ENCODE data around the gene CACNB4. TPM values are rescaled to one million over a fixed set of nuclear protein-coding genes. Genes with fewer than 3 reads are reported as not detected.

Gene CACNB4
- total and polyA plus RNA-seq, 10 of the 15 experiments (the other 5 are each of a cell fraction or from before 2014, with no cell fraction given): 2.0 to 21.6 (median 9.3) TPM

DNA sequence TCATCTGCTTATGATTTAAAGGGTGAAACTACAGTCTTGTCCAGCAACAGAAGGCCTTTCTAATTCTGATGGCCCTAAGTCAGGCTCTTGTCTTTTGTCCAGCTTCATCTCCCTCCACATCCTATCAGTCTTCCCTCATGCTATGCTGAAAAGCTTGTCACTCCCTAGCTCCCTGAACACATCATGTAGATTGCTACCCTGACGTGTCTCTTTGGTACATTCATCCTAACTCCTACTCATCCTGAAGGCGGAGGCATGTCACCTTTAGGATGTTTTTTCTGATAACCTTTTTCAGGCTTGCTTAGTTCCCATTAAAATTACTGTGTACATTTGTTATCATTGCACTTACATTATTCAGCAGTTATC lies 192.2 kb downstream of the CACNB4 start:
- Histone ChIP-seq H3K9me3 (replicated peaks; ENCODE audit: control insufficient read depth, insufficient read depth, low read length) (no peaks in the 10 kb centered on the region), H3K27me3 (replicated peaks in 1 of 2; ENCODE audit: control insufficient read depth in 2 of 2, insufficient read depth in 2 of 2, low read length in 1 of 2) (no peaks in the 10 kb centered on the region), H3K9ac (ENCODE audit: control insufficient read depth, insufficient read depth, low read length) (no peak overlapping the region), H3K36me3 (ENCODE audit: control insufficient read depth in 2 of 2, insufficient read depth in 2 of 2, low read length in 1 of 2) (no peaks in the 10 kb centered on the region), H3K79me2 (ENCODE audit: control insufficient read depth, insufficient read depth, low read length) (no peaks in the 10 kb centered on the region; the same call in 1 of the 2 replicates), H4K20me1 (ENCODE audit: control insufficient read depth, insufficient read depth) (no peaks in the 10 kb centered on the region), H2AFZ (ENCODE audit: control insufficient read depth, low read depth, low read length) (no peak overlapping the region), H3K4me1 (ENCODE audit: control insufficient read depth, insufficient read depth, low read length) (peaks cover 12% of the 10 kb centered on the region), H3K4me3 (no peak overlapping the region), H3K4me2 (ENCODE audit: control insufficient read depth, insufficient read depth) (peak overlapping the region; percentile 49), H3K27ac (ENCODE audit: control insufficient read depth, insufficient read depth) (no peak overlapping the region)
- ChIA-PET POLR2A (interaction anchor here (0.5 to 1.1 kb wide), 2 partner anchors 11 to 176 kb away, joined by 3 to 6 read pairs; no protein-coding TSS in a partner anchor), RAD21 (ENCODE audit: unreplicated experiment) (no interaction called here), SMC1A (ENCODE audit: uncharacterized antibody, unreplicated experiment) (interaction anchor here (1.4 kb wide), 1 partner anchor 77 kb away, joined by 3 read pairs; no protein-coding TSS in a partner anchor), CTCF (interaction anchor here (0.7 kb wide), 1 partner anchor 291 kb away, joined by 3 read pairs; no protein-coding TSS in a partner anchor)
- 62% methylated on average over 2 of the region's 2 CpGs for WGBS (ENCODE audit: insufficient coverage, insufficient replicate concordance, low lambda C conversion rate, missing lambda C conversion rate)
- intact Hi-C loops (cut with micrococcal nuclease; ENCODE audit: unreplicated experiment): no loop called here
- ATAC-seq: no peak
- in situ Hi-C loops (cut with MboI): no loop called here
- DNase-seq (ENCODE audit: low read depth, low spot score): no peak
- peak; percentile 52 for FAIRE-seq
- BruUV-seq (replicated peaks): no TSS peak
- TF ChIP-seq, protein P1, sequence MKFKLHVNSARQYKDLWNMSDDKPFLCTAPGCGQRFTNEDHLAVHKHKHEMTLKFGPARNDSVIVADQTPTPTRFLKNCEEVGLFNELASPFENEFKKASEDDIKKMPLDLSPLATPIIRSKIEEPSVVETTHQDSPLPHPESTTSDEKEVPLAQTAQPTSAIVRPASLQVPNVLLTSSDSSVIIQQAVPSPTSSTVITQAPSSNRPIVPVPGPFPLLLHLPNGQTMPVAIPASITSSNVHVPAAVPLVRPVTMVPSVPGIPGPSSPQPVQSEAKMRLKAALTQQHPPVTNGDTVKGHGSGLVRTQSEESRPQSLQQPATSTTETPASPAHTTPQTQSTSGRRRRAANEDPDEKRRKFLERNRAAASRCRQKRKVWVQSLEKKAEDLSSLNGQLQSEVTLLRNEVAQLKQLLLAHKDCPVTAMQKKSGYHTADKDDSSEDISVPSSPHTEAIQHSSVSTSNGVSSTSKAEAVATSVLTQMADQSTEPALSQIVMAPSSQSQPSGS (IDR thresholded peaks at IDR 0.05; ENCODE audit: low read length): no peak
- TF ChIP-seq PAX5 (IDR thresholded peaks at IDR 0.05; ENCODE audit: borderline replicate concordance, low read depth, low read length) (no peak), RFX5 (IDR thresholded peaks at IDR 0.05; ENCODE audit: low read depth, low read length) (no peak), YBX1 (IDR thresholded peaks at IDR 0.05) (no peak), NR2C1 (IDR thresholded peaks at IDR 0.05) (no peak), MYC (IDR thresholded peaks at IDR 0.05; ENCODE audit: insufficient read depth, insufficient read length, insufficient replicate concordance, low read length, severe bottlenecking) (no peak), NR2F1 (conservative IDR thresholded peaks at IDR 0.05) (no peak), TBL1XR1 (IDR thresholded peaks at IDR 0.05; ENCODE audit: low read depth, low read length) (no peak), SMAD1 (IDR thresholded peaks at IDR 0.05; ENCODE audit: low read depth, partially characterized antibody) (no peak), BACH1 (IDR thresholded peaks at IDR 0.05; ENCODE audit: borderline replicate concordance) (no peak), RBBP5 (conservative IDR thresholded peaks at IDR 0.05) (no peak), FOS (IDR thresholded peaks at IDR 0.05; ENCODE audit: borderline replicate concordance, extremely low read depth, insufficient read length) (no peak), NR2C2 (IDR thresholded peaks at IDR 0.05; ENCODE audit: borderline replicate concordance, control insufficient read depth, insufficient read length, low read depth) (no peak), ZNF622 (IDR thresholded peaks at IDR 0.05) (no peak), IRF4 (IDR thresholded peaks at IDR 0.05; ENCODE audit: low read depth, low read length) (no peak), IKZF1 (conservative IDR thresholded peaks at IDR 0.05) (no peak)
- TF ChIP-seq, protein P2, sequence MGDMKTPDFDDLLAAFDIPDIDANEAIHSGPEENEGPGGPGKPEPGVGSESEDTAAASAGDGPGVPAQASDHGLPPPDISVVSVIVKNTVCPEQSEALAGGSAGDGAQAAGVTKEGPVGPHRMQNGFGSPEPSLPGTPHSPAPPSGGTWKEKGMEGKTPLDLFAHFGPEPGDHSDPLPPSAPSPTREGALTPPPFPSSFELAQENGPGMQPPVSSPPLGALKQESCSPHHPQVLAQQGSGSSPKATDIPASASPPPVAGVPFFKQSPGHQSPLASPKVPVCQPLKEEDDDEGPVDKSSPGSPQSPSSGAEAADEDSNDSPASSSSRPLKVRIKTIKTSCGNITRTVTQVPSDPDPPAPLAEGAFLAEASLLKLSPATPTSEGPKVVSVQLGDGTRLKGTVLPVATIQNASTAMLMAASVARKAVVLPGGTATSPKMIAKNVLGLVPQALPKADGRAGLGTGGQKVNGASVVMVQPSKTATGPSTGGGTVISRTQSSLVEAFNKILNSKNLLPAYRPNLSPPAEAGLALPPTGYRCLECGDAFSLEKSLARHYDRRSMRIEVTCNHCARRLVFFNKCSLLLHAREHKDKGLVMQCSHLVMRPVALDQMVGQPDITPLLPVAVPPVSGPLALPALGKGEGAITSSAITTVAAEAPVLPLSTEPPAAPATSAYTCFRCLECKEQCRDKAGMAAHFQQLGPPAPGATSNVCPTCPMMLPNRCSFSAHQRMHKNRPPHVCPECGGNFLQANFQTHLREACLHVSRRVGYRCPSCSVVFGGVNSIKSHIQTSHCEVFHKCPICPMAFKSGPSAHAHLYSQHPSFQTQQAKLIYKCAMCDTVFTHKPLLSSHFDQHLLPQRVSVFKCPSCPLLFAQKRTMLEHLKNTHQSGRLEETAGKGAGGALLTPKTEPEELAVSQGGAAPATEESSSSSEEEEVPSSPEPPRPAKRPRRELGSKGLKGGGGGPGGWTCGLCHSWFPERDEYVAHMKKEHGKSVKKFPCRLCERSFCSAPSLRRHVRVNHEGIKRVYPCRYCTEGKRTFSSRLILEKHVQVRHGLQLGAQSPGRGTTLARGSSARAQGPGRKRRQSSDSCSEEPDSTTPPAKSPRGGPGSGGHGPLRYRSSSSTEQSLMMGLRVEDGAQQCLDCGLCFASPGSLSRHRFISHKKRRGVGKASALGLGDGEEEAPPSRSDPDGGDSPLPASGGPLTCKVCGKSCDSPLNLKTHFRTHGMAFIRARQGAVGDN (IDR thresholded peaks at IDR 0.05): no peak
- TF ChIP-seq, protein P3, sequence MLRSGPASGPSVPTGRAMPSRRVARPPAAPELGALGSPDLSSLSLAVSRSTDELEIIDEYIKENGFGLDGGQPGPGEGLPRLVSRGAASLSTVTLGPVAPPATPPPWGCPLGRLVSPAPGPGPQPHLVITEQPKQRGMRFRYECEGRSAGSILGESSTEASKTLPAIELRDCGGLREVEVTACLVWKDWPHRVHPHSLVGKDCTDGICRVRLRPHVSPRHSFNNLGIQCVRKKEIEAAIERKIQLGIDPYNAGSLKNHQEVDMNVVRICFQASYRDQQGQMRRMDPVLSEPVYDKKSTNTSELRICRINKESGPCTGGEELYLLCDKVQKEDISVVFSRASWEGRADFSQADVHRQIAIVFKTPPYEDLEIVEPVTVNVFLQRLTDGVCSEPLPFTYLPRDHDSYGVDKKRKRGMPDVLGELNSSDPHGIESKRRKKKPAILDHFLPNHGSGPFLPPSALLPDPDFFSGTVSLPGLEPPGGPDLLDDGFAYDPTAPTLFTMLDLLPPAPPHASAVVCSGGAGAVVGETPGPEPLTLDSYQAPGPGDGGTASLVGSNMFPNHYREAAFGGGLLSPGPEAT (IDR thresholded peaks at IDR 0.05; ENCODE audit: low read depth): no peak
- TF ChIP-seq, protein P4, sequence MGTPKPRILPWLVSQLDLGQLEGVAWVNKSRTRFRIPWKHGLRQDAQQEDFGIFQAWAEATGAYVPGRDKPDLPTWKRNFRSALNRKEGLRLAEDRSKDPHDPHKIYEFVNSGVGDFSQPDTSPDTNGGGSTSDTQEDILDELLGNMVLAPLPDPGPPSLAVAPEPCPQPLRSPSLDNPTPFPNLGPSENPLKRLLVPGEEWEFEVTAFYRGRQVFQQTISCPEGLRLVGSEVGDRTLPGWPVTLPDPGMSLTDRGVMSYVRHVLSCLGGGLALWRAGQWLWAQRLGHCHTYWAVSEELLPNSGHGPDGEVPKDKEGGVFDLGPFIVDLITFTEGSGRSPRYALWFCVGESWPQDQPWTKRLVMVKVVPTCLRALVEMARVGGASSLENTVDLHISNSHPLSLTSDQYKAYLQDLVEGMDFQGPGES (IDR thresholded peaks at IDR 0.05): no peak
